IMR-90 (cell line): Measurements from ENCODE around the gene ERP29. TPM values are rescaled to one million over a fixed set of nuclear protein-coding genes. Genes with fewer than 3 reads are reported as not detected.

Experiments
- ATAC-seq: fragments of 200-7000 bp; cut with Tn5 transposase; 2 replicates; pipeline ENCODE4 v1.9.1; 2020; ENCODE audit warnings: low read depth, mild to moderate bottlenecking, moderate library complexity
- BruUV-seq: library from RNA; stranded (reverse); fragments of 400-500 nt; replicated peaks from 2 replicates; lab custom pipeline; 2021; lab: Mats Ljungman, UMichigan
- CTCF ChIA-PET: fragments of 300-600 bp; formaldehyde crosslinking; extraction: SDS; loops from one replicate; lab custom pipeline; 2021; ENCODE audit warnings: antibody characterized with exemption; lab: Yijun Ruan, JAX
- POLR2A ChIA-PET: fragments of 300-600 bp; sonication (Branson Sonifier 250); formaldehyde crosslinking; loops from one replicate; lab custom pipeline; 2022; ENCODE audit warnings: antibody characterized with exemption; ENCODE audit not compliant: unreplicated experiment; lab: Charles Lee
- DNase-seq: peaks from one replicate; pipeline ENCODE4 v3.0.0; 2013
- H2AFZ ChIP-seq: replicated peaks from 2 replicates; pipeline ENCODE3; 2013; ENCODE audit warnings: low read length, mild to moderate bottlenecking; ENCODE audit not compliant: poor library complexity
- H2AK5ac ChIP-seq: 2 replicates; pipeline ENCODE4 v1.6.1; 2013; ENCODE audit warnings: low read depth, low read length, inconsistent platforms
- H2AK9ac ChIP-seq: replicated peaks from 2 replicates; pipeline ENCODE3; 2013; ENCODE audit warnings: mild to moderate bottlenecking, low read depth, low read length, moderate library complexity; ENCODE audit not compliant: poor library complexity
- H2BK120ac ChIP-seq: 2 replicates; pipeline ENCODE4 v1.6.1; 2013; ENCODE audit warnings: low read depth, low read length, inconsistent platforms
- H2BK15ac ChIP-seq: 3 replicates; pipeline ENCODE4 v1.6.1; 2013; ENCODE audit warnings: low read depth, low read length, inconsistent platforms
- H2BK20ac ChIP-seq: 2 replicates; pipeline ENCODE4 v1.6.1; 2013; ENCODE audit warnings: low read depth, mild to moderate bottlenecking, inconsistent platforms, low read length, moderate library complexity
- H2BK5ac ChIP-seq: 2 replicates; pipeline ENCODE4 v1.6.1; 2013; ENCODE audit warnings: mild to moderate bottlenecking, low read depth, low read length, inconsistent platforms; ENCODE audit not compliant: poor library complexity, severe bottlenecking
- H3K14ac ChIP-seq: replicated peaks from 2 replicates; pipeline ENCODE4 v1.6.1; 2013; ENCODE audit warnings: low read depth, low read length, inconsistent platforms
- H3K18ac ChIP-seq: 2 replicates; pipeline ENCODE4 v1.6.1; 2013; ENCODE audit warnings: low read depth, low read length, control low read depth
- H3K23ac ChIP-seq: 2 replicates; pipeline ENCODE4 v1.6.1; 2013; ENCODE audit warnings: low read depth, low read length, inconsistent platforms
- H3K27ac ChIP-seq: 2 replicates; pipeline ENCODE4 v1.5.1; 2013; ENCODE audit warnings: mild to moderate bottlenecking, control low read depth, low read length; ENCODE audit not compliant: insufficient read depth
- H3K27me3 ChIP-seq: 2 replicates; pipeline ENCODE4 v1.6.1; 2013; ENCODE audit warnings: low read length; ENCODE audit not compliant: control insufficient read depth, insufficient read depth
- H3K36me3 ChIP-seq: 2 replicates; pipeline ENCODE4 v1.6.1; 2013; ENCODE audit warnings: low read length, mixed read lengths; ENCODE audit not compliant: control insufficient read depth, insufficient read depth
- H3K4ac ChIP-seq: 2 replicates; pipeline ENCODE4 v1.6.1; 2013; ENCODE audit warnings: low read depth, low read length, inconsistent platforms
- H3K4me1 ChIP-seq: 2 replicates; pipeline ENCODE4 v1.6.1; 2013; ENCODE audit warnings: low read length, mixed read lengths; ENCODE audit not compliant: control insufficient read depth, insufficient read depth
- H3K4me2 ChIP-seq: 2 replicates; pipeline ENCODE4 v1.6.1; 2013; ENCODE audit warnings: low read depth, mild to moderate bottlenecking, control low read depth, low read length, moderate library complexity
- H3K4me3 ChIP-seq: 2 replicates; pipeline ENCODE4 v1.5.1; 2013; ENCODE audit warnings: low read depth, mild to moderate bottlenecking, control low read depth, low read length, moderate library complexity; ENCODE audit not compliant: insufficient read depth
- H3K56ac ChIP-seq: 2 replicates; pipeline ENCODE4 v1.6.1; 2013; ENCODE audit warnings: low read length, inconsistent platforms; ENCODE audit not compliant: insufficient read depth; ENCODE audit errors: extremely low read depth
- H3K79me1 ChIP-seq, 2 experiments: 2 replicates each; pipeline ENCODE4 v1.6.1; 2013; ENCODE audit warnings: low read length in 2 of 2, inconsistent platforms in 1 of 2, low read depth in 1 of 2
- H3K9ac ChIP-seq: 2 replicates; pipeline ENCODE4 v1.6.1; 2013; ENCODE audit warnings: low read depth, low read length, control low read depth
- H3K9me1 ChIP-seq: 2 replicates; pipeline ENCODE4 v1.6.1; 2013; ENCODE audit warnings: low read length, inconsistent platforms; ENCODE audit not compliant: insufficient read depth
- H3K9me3 ChIP-seq: 2 replicates; pipeline ENCODE4 v1.6.1; 2013; ENCODE audit warnings: low read length; ENCODE audit not compliant: control insufficient read depth, insufficient read depth
- H4K20me1 ChIP-seq: 2 replicates; pipeline ENCODE4 v1.6.1; 2013; ENCODE audit warnings: low read length, inconsistent platforms; ENCODE audit not compliant: insufficient read depth
- H4K5ac ChIP-seq: 2 replicates; pipeline ENCODE4 v1.6.1; 2013; ENCODE audit warnings: mild to moderate bottlenecking, low read depth, low read length, control low read depth
- H4K8ac ChIP-seq, 2 experiments: 2 replicates each; pipeline ENCODE4 v1.6.1; 2013; ENCODE audit warnings: low read depth in 2 of 2, low read length in 2 of 2, control low read depth in 1 of 2, inconsistent platforms in 1 of 2
- H4K91ac ChIP-seq: 2 replicates; pipeline ENCODE4 v1.6.1; 2013; ENCODE audit warnings: low read depth, low read length, inconsistent platforms; ENCODE audit not compliant: insufficient read depth
- CHD1 ChIP-seq: IDR thresholded peaks from 2 replicates; pipeline ENCODE4 v1.6.1; 2012; ENCODE audit warnings: low read depth, low read length, improper control_type of control experiment
- FOS ChIP-seq: fragments of 150-350 bp; IDR thresholded peaks from 2 replicates; pipeline ENCODE4 v1.6.1; 2016; ENCODE audit warnings: low read depth, low read length
- MAFK ChIP-seq: IDR thresholded peaks from 2 replicates; pipeline ENCODE4 v1.6.1; 2012; ENCODE audit warnings: low read depth, low read length, improper control_type of control experiment
- MAZ ChIP-seq: IDR thresholded peaks from 2 replicates; pipeline ENCODE4 v1.6.1; 2012; ENCODE audit warnings: low read depth, mild to moderate bottlenecking, low read length, improper control_type of control experiment, moderate library complexity, borderline replicate concordance
- MXI1 ChIP-seq: IDR thresholded peaks from 2 replicates; pipeline ENCODE4 v1.6.1; 2012; ENCODE audit warnings: low read depth, mild to moderate bottlenecking, low read length, moderate library complexity, borderline replicate concordance
- NFE2L2 ChIP-seq: fragments of 150-350 bp; IDR thresholded peaks from 2 replicates; pipeline ENCODE4 v1.6.1; 2016; ENCODE audit warnings: low read depth, mild to moderate bottlenecking, low read length
- POLR2A ChIP-seq: IDR thresholded peaks from 2 replicates; pipeline ENCODE4 v1.6.1; 2012; ENCODE audit warnings: mild to moderate bottlenecking, low read depth, low read length
- RAD21 ChIP-seq: IDR thresholded peaks from 2 replicates; pipeline ENCODE4 v1.6.1; 2012; ENCODE audit warnings: low read length, improper control_type of control experiment
- RFX5 ChIP-seq: IDR thresholded peaks from 2 replicates; pipeline ENCODE4 v1.8.0; 2012; ENCODE audit warnings: low read depth, mild to moderate bottlenecking, low read length, moderate library complexity
- SMC3 ChIP-seq: fragments of 150-350 bp; IDR thresholded peaks from 2 replicates; pipeline ENCODE4 v1.6.1; 2016; ENCODE audit warnings: low read depth, mild to moderate bottlenecking, antibody characterized with exemption, low read length, moderate library complexity
- WGBS, 2 experiments: methylation state at CpG; one replicate each; pipeline versions ENCODE4 v1.1.5 to v1.1.7; 2013; ENCODE audit warnings: missing lambda C conversion rate in 2 of 2; ENCODE audit not compliant: insufficient read length in 1 of 2; ENCODE audit errors: extremely low coverage in 2 of 2; 5-methylcytosine and 5-hydroxymethylcytosine counted together
- dilution Hi-C: fragments of 300-500 bp; cut with HindIII; formaldehyde crosslinking; loops from one replicate; pipeline ENCODE4 v1.14.3; 2018; ENCODE audit warnings: low sequenced_read_pairs; ENCODE audit not compliant: unreplicated experiment
- in situ Hi-C: fragments of 300-500 bp; cut with MboI; formaldehyde crosslinking; loops from 3 replicates; pipeline ENCODE4 v1.14.3; 2019; ENCODE audit warnings: low sequenced_read_pairs, inconsistent platforms, mixed read lengths
- intact Hi-C: fragments of 100-400 bp; cut with micrococcal nuclease; formaldehyde crosslinking; loops from 2 replicates; pipeline ENCODE4 v1.10.0; 2022
- polyA plus RNA-seq, 3 experiments: library from polyadenylated mRNA; depleted of rRNA; stranded (reverse); fragments of >200 nt; gene quantifications; 2 replicates each; pipeline ENCODE4 v1.2.3, GENCODE V29; 2012; ENCODE audit warnings: low replicate concordance in 1 of 3
- total RNA-seq: library from RNA; depleted of rRNA; stranded (reverse); fragments of >200 nt; gene quantifications from 2 replicates; pipeline ENCODE4 v1.2.3, GENCODE V29; 2012
- TF ChIP-seq, protein P1 (sequence below): fragments of 150-350 bp; IDR thresholded peaks from 2 replicates; pipeline ENCODE4 v1.6.1; 2016; ENCODE audit warnings: low read depth, mild to moderate bottlenecking, low read length, moderate library complexity, borderline replicate concordance
- TF ChIP-seq, protein P2 (sequence below): fragments of 150-350 bp; IDR thresholded peaks from 2 replicates; pipeline ENCODE4 v1.6.1; 2017; ENCODE audit warnings: mild to moderate bottlenecking, antibody characterized with exemption, low read length, low read depth

Gene ERP29
- total and polyA plus RNA-seq, 2 of the 4 experiments (the other 2 are of a cell fraction), result 30.3 to 98.8 TPM

DNA sequence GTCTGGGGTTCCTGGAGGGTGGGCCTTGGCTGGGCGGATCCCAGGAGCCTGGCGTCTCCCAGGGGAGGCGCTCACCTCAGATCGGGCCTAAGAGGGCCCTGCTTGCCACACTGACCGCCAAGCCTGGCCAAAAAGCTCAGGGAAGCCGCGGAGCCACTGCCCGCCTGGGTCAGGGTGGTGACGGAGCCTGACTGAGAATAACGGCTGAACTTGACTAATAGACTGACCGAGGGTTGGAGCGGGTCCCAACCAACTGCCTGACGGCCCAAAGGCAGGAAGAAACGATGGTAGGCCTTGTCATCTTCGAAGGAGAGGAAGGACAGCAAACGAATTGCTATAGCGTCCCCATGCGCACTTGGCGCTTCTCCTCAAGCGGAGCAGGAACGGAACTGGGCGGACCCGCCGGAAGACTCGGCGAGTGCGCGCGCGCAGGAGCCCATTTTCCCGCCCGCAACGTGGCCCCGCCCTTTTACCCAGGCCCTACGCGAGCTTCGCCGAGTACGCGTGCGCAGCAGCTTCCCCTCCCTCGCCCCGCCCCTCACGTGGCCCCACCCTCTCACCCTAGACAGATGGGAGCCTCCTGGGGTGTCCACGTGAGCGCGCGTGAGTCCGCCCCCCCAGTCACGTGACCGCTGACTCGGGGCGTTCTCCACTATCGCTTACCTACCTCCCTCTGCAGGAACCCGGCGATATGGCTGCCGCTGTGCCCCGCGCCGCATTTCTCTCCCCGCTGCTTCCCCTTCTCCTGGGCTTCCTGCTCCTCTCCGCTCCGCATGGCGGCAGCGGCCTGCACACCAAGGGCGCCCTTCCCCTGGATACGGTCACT, at the start of gene ERP29, which contains the start of gene TMEM116 (continued):
- peak; percentile 95 for TF ChIP-seq FOS
- TF ChIP-seq MAZ, result peak; percentile 92
- TF ChIP-seq POLR2A, result peak; percentile 90
- TF ChIP-seq, protein P1, sequence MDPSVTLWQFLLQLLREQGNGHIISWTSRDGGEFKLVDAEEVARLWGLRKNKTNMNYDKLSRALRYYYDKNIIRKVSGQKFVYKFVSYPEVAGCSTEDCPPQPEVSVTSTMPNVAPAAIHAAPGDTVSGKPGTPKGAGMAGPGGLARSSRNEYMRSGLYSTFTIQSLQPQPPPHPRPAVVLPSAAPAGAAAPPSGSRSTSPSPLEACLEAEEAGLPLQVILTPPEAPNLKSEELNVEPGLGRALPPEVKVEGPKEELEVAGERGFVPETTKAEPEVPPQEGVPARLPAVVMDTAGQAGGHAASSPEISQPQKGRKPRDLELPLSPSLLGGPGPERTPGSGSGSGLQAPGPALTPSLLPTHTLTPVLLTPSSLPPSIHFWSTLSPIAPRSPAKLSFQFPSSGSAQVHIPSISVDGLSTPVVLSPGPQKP, result no peak

DNA sequence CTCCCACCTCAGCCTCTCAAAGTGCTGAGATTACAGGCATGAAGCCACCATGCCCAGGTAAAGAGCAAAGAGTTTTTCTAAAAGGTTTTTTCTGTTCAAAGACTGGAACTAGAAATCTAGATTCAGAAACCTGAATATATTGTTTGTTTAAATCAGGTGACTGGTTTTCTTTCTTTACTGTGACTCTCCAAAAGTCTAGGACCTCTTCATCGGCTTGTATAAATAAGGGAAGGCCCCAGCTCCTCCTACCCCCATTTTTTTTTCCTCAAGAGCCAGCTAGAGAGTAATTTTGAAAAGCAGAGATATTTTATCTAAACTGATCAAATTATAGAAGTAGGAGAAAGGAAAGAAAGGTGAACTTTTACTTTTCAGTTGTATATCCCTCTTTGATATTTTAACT, 48.3 kb upstream of the ERP29 start:
- H4K20me1 ChIP-seq, result no peaks in the 10 kb centered on the region
- BruUV-seq, result no TSS peak
- no peak overlapping the region for H2AK5ac ChIP-seq
- H4K91ac ChIP-seq, result no peak overlapping the region
- no peak overlapping the region for H3K4ac ChIP-seq
- H3K4me1 ChIP-seq, result no peaks in the 10 kb centered on the region
- ChIA-PET CTCF (no interaction called here), POLR2A (no interaction called here)
- no peaks in the 10 kb centered on the region for H3K36me3 ChIP-seq
- H3K14ac ChIP-seq, result no peak overlapping the region
- H3K9me3 ChIP-seq, result peaks cover 3% of the 10 kb centered on the region; the same call in 1 of the 2 replicates
- H3K9me1 ChIP-seq, result no peaks in the 10 kb centered on the region
- intact Hi-C loops (no loop called here), dilution Hi-C loops (no loop called here), in situ Hi-C loops (no loop called here)
- ATAC-seq (no peak), DNase-seq (no peak)
- H2AK9ac ChIP-seq, result no peak overlapping the region
- no peak overlapping the region for H3K23ac ChIP-seq
- no peak overlapping the region for H3K18ac ChIP-seq
- no peak overlapping the region for H2BK5ac ChIP-seq
- H2BK20ac ChIP-seq, result no peak overlapping the region
- H3K27ac ChIP-seq, result no peak overlapping the region
- H3K9ac ChIP-seq, result no peak overlapping the region
- no peak overlapping the region for H4K5ac ChIP-seq
- H4K8ac ChIP-seq, result no peak overlapping the region
- no peaks in the 10 kb centered on the region for H3K79me1 ChIP-seq
- H3K4me2 ChIP-seq, result no peak overlapping the region
- no peaks in the 10 kb centered on the region for H3K27me3 ChIP-seq
- H2AFZ ChIP-seq, result no peak overlapping the region
- H2BK120ac ChIP-seq, result no peak overlapping the region
- no peak overlapping the region for H3K56ac ChIP-seq
- WGBS, 2 experiments, result no CpG with 5 or more reads among the region's 1 CpG
- no peak overlapping the region for H3K4me3 ChIP-seq
- no peak overlapping the region for H2BK15ac ChIP-seq
- TF ChIP-seq RAD21 (no peak), SMC3 (no peak), CHD1 (no peak), MAZ (no peak), MAFK (no peak), MXI1 (no peak), RFX5 (no peak), NFE2L2 (no peak), FOS (no peak)
- TF ChIP-seq, protein P2, sequence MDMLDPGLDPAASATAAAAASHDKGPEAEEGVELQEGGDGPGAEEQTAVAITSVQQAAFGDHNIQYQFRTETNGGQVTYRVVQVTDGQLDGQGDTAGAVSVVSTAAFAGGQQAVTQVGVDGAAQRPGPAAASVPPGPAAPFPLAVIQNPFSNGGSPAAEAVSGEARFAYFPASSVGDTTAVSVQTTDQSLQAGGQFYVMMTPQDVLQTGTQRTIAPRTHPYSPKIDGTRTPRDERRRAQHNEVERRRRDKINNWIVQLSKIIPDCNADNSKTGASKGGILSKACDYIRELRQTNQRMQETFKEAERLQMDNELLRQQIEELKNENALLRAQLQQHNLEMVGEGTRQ, result no peak
- TF ChIP-seq, protein P1, result no peak
